HEK293 (cell line): ENCODE measurements around the gene CKM.

Source experiments
- ATF2 ChIP-seq: fragments of 450-650 bp; formaldehyde crosslinking; IDR thresholded peaks from 2 replicates; pipeline ENCODE4 v1.5.1; 2016; ENCODE audit warnings: missing biosample characterization, missing genetic modification characterization, low read depth
- CTCF ChIP-seq: fragments of 450-650 bp; formaldehyde crosslinking; IDR thresholded peaks from 2 replicates; pipeline ENCODE4 v1.5.1; 2016; ENCODE audit warnings: missing biosample characterization, missing genetic modification characterization
- PRDM2 ChIP-seq: fragments of 450-650 bp; formaldehyde crosslinking; IDR thresholded peaks from 2 replicates; pipeline ENCODE4 v1.5.1; 2016; ENCODE audit warnings: missing biosample characterization, missing genetic modification characterization, borderline replicate concordance
- ZBTB44 ChIP-seq: fragments of 450-650 bp; IDR thresholded peaks from 2 replicates; pipeline ENCODE4 v1.5.1; 2018; ENCODE audit warnings: missing biosample characterization, mild to moderate bottlenecking, missing genetic modification characterization
- ZNF133 ChIP-seq: fragments of 450-650 bp; formaldehyde crosslinking; IDR thresholded peaks from 2 replicates; pipeline ENCODE4 v1.5.1; 2016; ENCODE audit warnings: missing biosample characterization, missing genetic modification characterization
- ZNF274 ChIP-seq, 2 experiments: fragments of 200-500 bp in 1 of 2; fragments of 450-650 bp in 1 of 2; sonication (Bioruptor generic) in 1 of 2; formaldehyde crosslinking in 1 of 2; IDR thresholded peaks; 2 replicates each; pipeline versions ENCODE4 v1.5.1 to v1.6.1; 2014 to 2016; ENCODE audit warnings: borderline replicate concordance in 1 of 2, inconsistent platforms in 1 of 2, low read length in 1 of 2, missing biosample characterization in 1 of 2, missing genetic modification characterization in 1 of 2
- TF ChIP-seq, protein P1 (sequence below): fragments of 450-650 bp; formaldehyde crosslinking; IDR thresholded peaks from 2 replicates; pipeline ENCODE4 v1.5.1; 2016; ENCODE audit warnings: missing biosample characterization, missing genetic modification characterization

DNA sequence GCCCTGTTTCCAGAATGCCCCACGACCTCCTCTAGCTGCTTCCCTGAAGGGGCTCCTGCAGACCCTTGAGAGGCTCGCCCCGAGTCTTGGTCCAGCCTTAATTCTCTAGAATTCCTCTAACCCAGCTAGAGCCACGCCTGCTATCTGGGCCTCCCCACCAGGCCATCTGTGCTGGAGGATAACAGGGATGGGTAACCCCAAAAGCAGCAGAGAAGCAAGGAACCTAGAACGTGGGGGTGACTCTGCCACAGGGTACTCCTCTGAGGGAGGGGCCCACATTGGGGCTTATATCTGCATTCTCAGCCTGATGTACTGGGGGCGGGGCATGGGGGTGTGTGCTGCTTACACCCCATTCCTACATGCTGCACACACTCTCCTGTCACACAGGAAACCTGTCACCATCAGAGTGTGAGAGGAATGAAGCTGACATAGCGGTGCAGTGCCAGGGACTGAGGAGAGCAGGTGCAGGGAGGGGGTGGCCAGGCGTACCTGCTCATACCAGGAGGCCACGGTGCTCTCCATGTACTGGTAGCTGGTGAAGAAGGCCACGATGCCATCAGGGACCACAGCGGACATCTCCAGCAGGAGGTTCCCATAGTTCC is 31.7 kb upstream of the CKM start:
- TF ChIP-seq ZNF133 (tag by site-specific recombination) (no peak), ATF2 (tag by site-specific recombination) (no peak), CTCF (no peak), PRDM2 (tag by site-specific recombination) (no peak), ZBTB44 (tag by site-specific recombination) (no peak), ZNF274 (IDR thresholded peaks at IDR 0.05; ENCODE audit: low read length) (no peak), ZNF274 (tag by site-specific recombination; IDR thresholded peaks at IDR 0.05; ENCODE audit: borderline replicate concordance) (no peak)
- TF ChIP-seq, protein P1, sequence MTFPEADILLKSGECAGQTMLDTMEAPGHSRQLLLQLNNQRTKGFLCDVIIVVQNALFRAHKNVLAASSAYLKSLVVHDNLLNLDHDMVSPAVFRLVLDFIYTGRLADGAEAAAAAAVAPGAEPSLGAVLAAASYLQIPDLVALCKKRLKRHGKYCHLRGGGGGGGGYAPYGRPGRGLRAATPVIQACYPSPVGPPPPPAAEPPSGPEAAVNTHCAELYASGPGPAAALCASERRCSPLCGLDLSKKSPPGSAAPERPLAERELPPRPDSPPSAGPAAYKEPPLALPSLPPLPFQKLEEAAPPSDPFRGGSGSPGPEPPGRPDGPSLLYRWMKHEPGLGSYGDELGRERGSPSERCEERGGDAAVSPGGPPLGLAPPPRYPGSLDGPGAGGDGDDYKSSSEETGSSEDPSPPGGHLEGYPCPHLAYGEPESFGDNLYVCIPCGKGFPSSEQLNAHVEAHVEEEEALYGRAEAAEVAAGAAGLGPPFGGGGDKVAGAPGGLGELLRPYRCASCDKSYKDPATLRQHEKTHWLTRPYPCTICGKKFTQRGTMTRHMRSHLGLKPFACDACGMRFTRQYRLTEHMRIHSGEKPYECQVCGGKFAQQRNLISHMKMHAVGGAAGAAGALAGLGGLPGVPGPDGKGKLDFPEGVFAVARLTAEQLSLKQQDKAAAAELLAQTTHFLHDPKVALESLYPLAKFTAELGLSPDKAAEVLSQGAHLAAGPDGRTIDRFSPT (tag by site-specific recombination) = no peak
